ENCODE measurements around the gene PLPPR2. TPM values are rescaled to one million over a fixed set of nuclear protein-coding genes. Genes with fewer than 3 reads are reported as not detected.
"Not testable (repeated sequence)": the region's sequence is repeated elsewhere in the genome, so short reads cannot be mapped to it uniquely, and the experiment has no call there.

The PLPPR2 gene
- total RNA-seq, 1 experiment from 2014 or later: 19.5 TPM

- peak overlapping the region; percentile 58 for H3K4me3 Mint-ChIP-seq (ENCODE audit: unreplicated experiment)
- H3K9me3 Mint-ChIP-seq (ENCODE audit: unreplicated experiment): no peaks in the 10 kb centered on the region
- peaks cover 35% of the 10 kb centered on the region for H3K4me1 Mint-ChIP-seq (ENCODE audit: insufficient read depth, unreplicated experiment)
- ChIA-PET POLR2A (interaction anchor here (0.6 to 5.6 kb wide), 12 partner anchors 9 to 1344 kb away, joined by 3 to 88 read pairs (median 3); partner anchors contain the start of genes CCDC159, ELOF1, ODAD3 and PRKCSH), CTCF (interaction anchor here (0.5 to 1.8 kb wide), 11 partner anchors 11 to 225 kb away, joined by 3 to 6 read pairs (median 3); partner anchors contain the start of gene RAB3D)
- TF ChIP-seq CTCF (IDR thresholded peaks at IDR 0.05; ENCODE audit: unreplicated experiment): no peak
- no peaks in the 10 kb centered on the region for H3K36me3 Mint-ChIP-seq (ENCODE audit: insufficient read depth, unreplicated experiment)
- no TSS peak for BruUV-seq (replicated peaks)
- DNase-seq (ENCODE audit: unreplicated experiment): peak; percentile 44
- peak overlapping the region; percentile 69 for H3K27ac Mint-ChIP-seq (ENCODE audit: low read depth, unreplicated experiment)
- H3K27me3 Mint-ChIP-seq (ENCODE audit: insufficient read depth, unreplicated experiment): no peaks in the 10 kb centered on the region
- intact Hi-C loops (cut with micrococcal nuclease): no loop called here
Measured at GRCh38 chr19:11377756-11378155, 22.5 kb downstream of the PLPPR2 start.

GRCh38 chr19:11378319-11379189 lies 23.3 kb downstream of the PLPPR2 start:
- POLR2A ChIA-PET: interaction anchor here (1.1 to 5.6 kb wide), 3 partner anchors 33 to 1344 kb away, joined by 3 to 88 read pairs (median 4); partner anchors contain the start of genes CCDC159 and TMEM205

GRCh38 chr19:11379269-11379845 lies 24.1 kb downstream of the PLPPR2 start:
- ChIA-PET POLR2A (interaction anchor here (1.1 kb wide), 1 partner anchor 55 kb away, joined by 3 read pairs; no protein-coding TSS in a partner anchor), CTCF (interaction anchor here (0.6 to 1.2 kb wide), 6 partner anchors 20 to 204 kb away, joined by 3 to 4 read pairs (median 3); no protein-coding TSS in a partner anchor)
- H3K9me3 Mint-ChIP-seq (ENCODE audit: unreplicated experiment); BruUV-seq (replicated peaks); H3K4me3 Mint-ChIP-seq (ENCODE audit: unreplicated experiment); DNase-seq (ENCODE audit: unreplicated experiment); H3K27ac Mint-ChIP-seq (ENCODE audit: low read depth, unreplicated experiment); H3K27me3 Mint-ChIP-seq (ENCODE audit: insufficient read depth, unreplicated experiment); H3K36me3 Mint-ChIP-seq (ENCODE audit: insufficient read depth, unreplicated experiment); intact Hi-C loops (cut with micrococcal nuclease): not testable (repeated sequence)
- H3K4me1 Mint-ChIP-seq (ENCODE audit: insufficient read depth, unreplicated experiment): peaks cover 35% of the 10 kb centered on the region

More at GRCh38 chr19:11378319-11379189, 23.3 kb downstream of the PLPPR2 start:
- BruUV-seq (replicated peaks): no TSS peak
- CTCF ChIA-PET: interaction anchor here (0.5 to 1.8 kb wide), 7 partner anchors 10 to 216 kb away, joined by 3 to 6 read pairs (median 3); partner anchors contain the start of gene RAB3D
- peak; percentile 88 for DNase-seq (ENCODE audit: unreplicated experiment)
- Mint-ChIP-seq H3K4me1 (ENCODE audit: insufficient read depth, unreplicated experiment) (peaks cover 35% of the 10 kb centered on the region), H3K27ac (ENCODE audit: low read depth, unreplicated experiment) (no peak overlapping the region), H3K4me3 (ENCODE audit: unreplicated experiment) (peak overlapping the region; percentile 43), H3K27me3 (ENCODE audit: insufficient read depth, unreplicated experiment) (no peaks in the 10 kb centered on the region), H3K36me3 (ENCODE audit: insufficient read depth, unreplicated experiment) (no peaks in the 10 kb centered on the region), H3K9me3 (ENCODE audit: unreplicated experiment) (no peaks in the 10 kb centered on the region)
- peak; percentile 12 for TF ChIP-seq CTCF (IDR thresholded peaks at IDR 0.05; ENCODE audit: unreplicated experiment)
- intact Hi-C loops (cut with micrococcal nuclease): no loop called here

GRCh38 chr19:11379857-11380350 lies 24.7 kb downstream of the PLPPR2 start:
- TSS peak; percentile 67 for BruUV-seq (replicated peaks)
- Mint-ChIP-seq H3K27ac (ENCODE audit: low read depth, unreplicated experiment) (no peak overlapping the region), H3K4me1 (ENCODE audit: insufficient read depth, unreplicated experiment) (peaks cover 35% of the 10 kb centered on the region), H3K9me3 (ENCODE audit: unreplicated experiment) (no peaks in the 10 kb centered on the region), H3K36me3 (ENCODE audit: insufficient read depth, unreplicated experiment) (no peaks in the 10 kb centered on the region), H3K4me3 (ENCODE audit: unreplicated experiment) (peak overlapping the region; percentile 76), H3K27me3 (ENCODE audit: insufficient read depth, unreplicated experiment) (no peaks in the 10 kb centered on the region)
- TF ChIP-seq CTCF (IDR thresholded peaks at IDR 0.05; ENCODE audit: unreplicated experiment): no peak
- POLR2A ChIA-PET: interaction anchor here (2.0 kb wide), 1 partner anchor 33 kb away, joined by 6 read pairs; the partner anchor contains the start of genes CCDC159 and TMEM205
- DNase-seq (ENCODE audit: unreplicated experiment): no peak
- intact Hi-C loops (cut with micrococcal nuclease): loop anchor here (2.0 kb wide), 3 partner anchors 55 to 207 kb away; partner anchors contain the start of genes ODAD3 and PRKCSH
- CTCF ChIA-PET: interaction anchor here (0.7 to 2.0 kb wide), 8 partner anchors 21 to 209 kb away, joined by 3 to 9 read pairs (median 4); no protein-coding TSS in a partner anchor

Data from MCF 10A (cell line).